ENCODE data around the gene C21orf58. TPM values are rescaled to one million over a fixed set of nuclear protein-coding genes. Genes with fewer than 3 reads are reported as not detected.

C21orf58 gene
- total RNA-seq, 1 donor from 2014 or later: 12.1 TPM

DNA sequence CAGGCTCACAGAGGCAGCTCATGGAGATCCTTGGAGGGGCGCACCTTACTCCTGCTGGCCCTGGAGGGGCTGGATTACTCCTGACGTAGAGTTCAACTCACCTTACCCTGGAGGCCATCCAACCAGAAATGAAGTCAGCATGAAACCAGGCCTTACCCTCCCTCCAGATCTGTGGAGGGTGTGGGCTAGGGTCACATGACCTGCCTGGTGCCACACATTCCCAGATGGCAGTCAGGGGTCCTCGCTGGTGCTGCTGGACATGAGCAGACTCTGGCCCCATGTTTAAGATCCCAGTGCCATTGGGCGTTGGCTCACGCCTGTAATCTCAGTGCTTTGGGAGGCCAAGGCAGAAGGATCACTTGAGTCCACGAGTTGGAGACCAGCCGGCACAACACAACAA lies 4.5 kb downstream of the C21orf58 start:
- no peak overlapping the region for H3K4me3 ChIP-seq (ENCODE audit: low read depth, low read length)
- no peak for DNase-seq (ENCODE audit: low read depth)
- TF ChIP-seq, protein P1, sequence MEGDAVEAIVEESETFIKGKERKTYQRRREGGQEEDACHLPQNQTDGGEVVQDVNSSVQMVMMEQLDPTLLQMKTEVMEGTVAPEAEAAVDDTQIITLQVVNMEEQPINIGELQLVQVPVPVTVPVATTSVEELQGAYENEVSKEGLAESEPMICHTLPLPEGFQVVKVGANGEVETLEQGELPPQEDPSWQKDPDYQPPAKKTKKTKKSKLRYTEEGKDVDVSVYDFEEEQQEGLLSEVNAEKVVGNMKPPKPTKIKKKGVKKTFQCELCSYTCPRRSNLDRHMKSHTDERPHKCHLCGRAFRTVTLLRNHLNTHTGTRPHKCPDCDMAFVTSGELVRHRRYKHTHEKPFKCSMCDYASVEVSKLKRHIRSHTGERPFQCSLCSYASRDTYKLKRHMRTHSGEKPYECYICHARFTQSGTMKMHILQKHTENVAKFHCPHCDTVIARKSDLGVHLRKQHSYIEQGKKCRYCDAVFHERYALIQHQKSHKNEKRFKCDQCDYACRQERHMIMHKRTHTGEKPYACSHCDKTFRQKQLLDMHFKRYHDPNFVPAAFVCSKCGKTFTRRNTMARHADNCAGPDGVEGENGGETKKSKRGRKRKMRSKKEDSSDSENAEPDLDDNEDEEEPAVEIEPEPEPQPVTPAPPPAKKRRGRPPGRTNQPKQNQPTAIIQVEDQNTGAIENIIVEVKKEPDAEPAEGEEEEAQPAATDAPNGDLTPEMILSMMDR (conservative IDR thresholded peaks at IDR 0.05; ENCODE audit: low read depth, low read length): no peak

DNA sequence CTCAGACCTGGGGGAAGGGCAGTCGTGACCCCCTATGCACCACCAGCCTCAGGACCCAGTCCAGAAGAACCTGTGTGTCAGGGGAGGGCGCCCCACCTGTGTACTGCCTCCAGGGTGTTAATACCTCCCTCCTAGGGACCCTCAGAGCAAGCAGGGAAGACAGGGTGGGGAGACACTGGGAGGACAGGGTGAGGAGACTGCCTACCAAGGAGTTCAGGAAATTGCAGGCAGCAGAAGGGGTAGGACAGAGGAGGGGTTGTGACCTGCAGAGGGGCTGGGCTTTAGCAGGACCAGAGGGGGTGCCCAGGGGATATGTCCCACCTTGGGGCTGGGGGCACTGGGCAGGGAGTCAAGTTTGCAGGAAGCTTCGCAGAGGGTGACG lies 5.2 kb downstream of the C21orf58 start:
- TF ChIP-seq, protein P1 (conservative IDR thresholded peaks at IDR 0.05; ENCODE audit: low read depth, low read length): no peak
- no peak for DNase-seq (ENCODE audit: low read depth)
- H3K4me3 ChIP-seq (ENCODE audit: low read depth, low read length): no peak overlapping the region

DNA sequence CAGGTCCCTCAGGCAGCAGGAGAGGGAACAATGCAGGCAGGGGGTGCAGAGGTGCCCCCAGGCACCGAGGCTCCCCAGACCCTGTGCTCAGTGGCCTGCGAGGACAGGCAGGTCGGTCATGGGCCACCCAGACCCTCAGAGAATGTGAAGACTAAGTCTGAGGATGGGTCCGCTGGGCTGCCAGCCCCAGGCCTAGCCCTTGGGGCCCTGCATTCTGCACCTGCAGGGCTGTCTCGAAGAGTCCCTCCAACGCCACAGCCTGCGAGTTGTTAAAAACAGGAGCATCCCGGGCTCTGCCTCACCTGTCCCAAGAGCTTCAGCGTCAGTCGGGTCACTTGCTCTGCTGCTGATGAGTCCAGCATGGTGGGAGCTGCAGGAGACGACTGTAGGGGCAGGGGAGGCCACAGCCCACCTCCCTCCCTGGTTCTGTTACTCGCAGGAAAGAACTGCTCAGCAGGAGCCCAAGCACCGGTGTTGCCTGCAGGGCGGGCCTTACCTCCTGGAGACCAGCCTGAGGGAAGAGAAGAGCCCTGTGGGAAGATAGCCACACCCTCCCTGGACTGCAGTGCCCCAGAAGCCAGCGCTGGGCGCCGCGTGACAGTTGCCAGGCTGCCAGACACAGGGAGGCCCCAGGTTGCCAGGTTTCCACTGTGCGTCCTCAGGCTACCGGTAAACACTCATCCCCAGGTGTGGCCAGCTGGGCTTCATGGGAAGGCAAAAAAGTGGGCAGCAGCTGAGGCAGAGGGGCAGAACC lies 5.8 kb downstream of the C21orf58 start:
- TF ChIP-seq, protein P1 (conservative IDR thresholded peaks at IDR 0.05; ENCODE audit: low read depth, low read length): no peak
- H3K4me3 ChIP-seq (ENCODE audit: low read depth, low read length): no peak overlapping the region
- DNase-seq (ENCODE audit: low read depth): no peak

DNA sequence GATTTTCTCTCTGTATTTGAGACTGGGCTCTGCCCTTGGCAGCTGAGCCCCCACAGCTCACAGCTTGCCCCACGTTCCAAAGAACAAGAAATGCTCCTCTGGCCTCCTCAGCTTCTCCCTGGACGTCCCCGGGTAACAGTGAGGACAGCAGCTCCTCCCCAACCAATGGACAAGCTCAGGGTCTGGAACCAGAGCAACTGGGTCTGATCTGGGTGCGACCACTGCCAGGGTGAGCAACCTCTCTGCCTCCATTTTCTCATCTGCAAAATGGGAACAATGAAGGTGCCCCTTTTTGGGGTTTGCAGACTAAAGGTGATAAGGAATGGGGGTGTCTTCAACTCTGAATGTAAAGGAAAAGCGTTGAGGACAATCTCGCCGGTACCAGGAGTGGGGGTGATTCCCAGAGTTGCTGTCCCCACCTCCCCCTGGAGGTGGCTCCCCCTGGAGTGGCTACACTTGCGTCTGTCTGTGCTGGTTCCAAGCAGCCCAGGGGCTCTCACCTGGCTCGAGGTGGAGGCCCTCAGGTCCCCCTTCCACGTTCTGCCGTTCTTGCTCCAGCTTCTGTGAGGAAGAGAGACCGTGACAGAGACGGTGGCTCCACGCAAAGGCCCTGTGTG lies 6.9 kb downstream of the C21orf58 start:
- DNase-seq (ENCODE audit: low read depth): no peak
- TF ChIP-seq, protein P1 (conservative IDR thresholded peaks at IDR 0.05; ENCODE audit: low read depth, low read length): no peak
- no peak overlapping the region for H3K4me3 ChIP-seq (ENCODE audit: low read depth, low read length)

DNA sequence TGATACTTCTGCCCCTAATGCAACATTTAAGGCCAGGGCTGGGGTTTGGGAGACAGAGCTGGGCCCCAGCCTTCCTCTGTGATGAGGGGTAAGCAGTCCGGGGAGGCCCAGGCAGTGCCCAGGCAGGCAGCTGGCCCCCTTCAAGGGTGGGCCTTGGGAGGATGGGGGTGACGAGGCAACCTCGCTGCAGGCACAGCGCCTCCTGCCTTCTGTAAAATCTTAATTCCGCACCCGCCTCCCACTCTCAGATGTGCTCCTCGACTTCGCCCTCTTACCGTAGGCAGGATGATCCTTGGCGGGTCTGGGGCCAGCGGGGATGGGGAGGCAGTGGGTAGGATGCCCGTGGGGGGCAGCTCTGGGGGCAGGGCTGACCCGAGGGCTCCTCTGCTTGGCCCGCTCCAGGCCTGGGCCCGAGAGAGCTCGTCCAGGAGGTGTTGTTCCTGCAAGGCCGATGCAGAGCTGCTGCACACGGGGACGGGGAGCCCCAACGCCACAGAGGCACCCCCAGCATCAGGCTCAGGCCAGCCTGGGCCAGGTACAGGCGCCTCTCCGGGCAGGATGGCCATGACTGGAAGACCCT lies 9.1 kb downstream of the C21orf58 start:
- DNase-seq (ENCODE audit: low read depth): no peak
- no peak overlapping the region for H3K4me3 ChIP-seq (ENCODE audit: low read depth, low read length)
- TF ChIP-seq, protein P1 (conservative IDR thresholded peaks at IDR 0.05; ENCODE audit: low read depth, low read length): no peak

DNA sequence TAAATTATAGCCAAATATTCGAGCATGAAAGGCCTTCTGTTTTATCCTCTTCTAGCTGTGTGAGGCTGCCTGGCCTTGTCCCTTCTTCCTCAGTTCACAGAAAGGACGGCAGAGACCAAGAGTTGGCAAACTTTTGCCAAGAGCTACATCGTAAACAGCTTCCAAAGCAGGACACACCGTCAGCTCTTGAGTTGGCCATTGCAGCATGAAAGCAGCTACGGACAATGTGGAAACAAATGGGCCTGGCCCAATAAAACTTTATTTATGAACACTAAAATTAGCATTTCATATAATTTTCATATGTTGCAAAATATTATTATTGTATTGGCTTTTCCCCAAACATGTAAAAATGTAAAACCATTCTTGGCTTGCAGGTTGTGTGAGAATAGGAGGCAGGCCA lies 10.7 kb downstream of the C21orf58 start:
- TF ChIP-seq, protein P1 (conservative IDR thresholded peaks at IDR 0.05; ENCODE audit: low read depth, low read length): no peak
- H3K4me3 ChIP-seq (ENCODE audit: low read depth, low read length): no peak overlapping the region
- DNase-seq (ENCODE audit: low read depth): no peak

Measured in epithelial cell of proximal tubule (primary cell).